Fibroblast of lung (primary cell): ENCODE measurements around the gene RACK1. TPM values are rescaled to one million over a fixed set of nuclear protein-coding genes. Genes with fewer than 3 reads are reported as not detected.
"Not testable (repeated sequence)": the region's sequence is repeated elsewhere in the genome, so short reads cannot be mapped to it uniquely, and the experiment has no call there.

Experiments used
- DNase-seq, 2 donors: peaks; one replicate each; pipeline versions ENCODE4 v3.0.0 to v3.0.0-alpha.2; 2010; ENCODE audit warnings: low read depth in 2 of 2
- H2AFZ ChIP-seq: 2 replicates; pipeline ENCODE4 v1.5.1; 2012; ENCODE audit warnings: low read length, control low read depth, inconsistent platforms
- H3K27ac ChIP-seq: 2 replicates; pipeline ENCODE4 v1.5.1; 2011; ENCODE audit warnings: low read length, control low read depth; ENCODE audit not compliant: insufficient read depth
- H3K27me3 ChIP-seq: 2 replicates; pipeline ENCODE4 v1.5.1; 2011; ENCODE audit warnings: mild to moderate bottlenecking, low read length; ENCODE audit not compliant: control insufficient read depth, insufficient read depth
- H3K36me3 ChIP-seq: 2 replicates; pipeline ENCODE4 v1.5.1; 2011; ENCODE audit warnings: low read length; ENCODE audit not compliant: control insufficient read depth, insufficient read depth
- H3K4me1 ChIP-seq: 2 replicates; pipeline ENCODE4 v1.5.1; 2011; ENCODE audit warnings: low read length; ENCODE audit not compliant: control insufficient read depth, insufficient read depth; ENCODE audit errors: extremely low read depth
- H3K4me2 ChIP-seq: 2 replicates; pipeline ENCODE4 v1.5.1; 2011; ENCODE audit warnings: low read length, control low read depth; ENCODE audit not compliant: insufficient read depth; ENCODE audit errors: extremely low read depth
- H3K4me3 ChIP-seq, 4 experiments: fragments of 200-600 bp in 1 of 4; sonication (generic) in 1 of 4; replicated peaks in 1 of 4; 2 replicates each; pipeline ENCODE4 v1.5.1; 2011 to 2016; ENCODE audit warnings: low read length in 4 of 4, low read depth in 3 of 4, mild to moderate bottlenecking in 3 of 4, control low read depth in 2 of 4, inconsistent platforms in 1 of 4, mixed read lengths in 1 of 4; ENCODE audit not compliant: insufficient read depth in 1 of 4; ENCODE audit errors: control extremely low read depth in 1 of 4
- H3K79me2 ChIP-seq: 2 replicates; pipeline ENCODE4 v1.5.1; 2012; ENCODE audit warnings: mild to moderate bottlenecking, low read length, inconsistent platforms; ENCODE audit not compliant: control insufficient read depth, insufficient read depth
- H3K9ac ChIP-seq: 2 replicates; pipeline ENCODE4 v1.5.1; 2011; ENCODE audit warnings: mild to moderate bottlenecking, low read length, control low read depth; ENCODE audit not compliant: insufficient read depth
- H3K9me3 ChIP-seq: 2 replicates; pipeline ENCODE4 v1.5.1; 2012; ENCODE audit warnings: low read depth, low read length; ENCODE audit not compliant: control insufficient read depth, insufficient read depth
- H4K20me1 ChIP-seq: 2 replicates; pipeline ENCODE4 v1.5.1; 2011; ENCODE audit warnings: low read length; ENCODE audit not compliant: control insufficient read depth, insufficient read depth; ENCODE audit errors: extremely low read depth
- CTCF ChIP-seq, 2 donors: IDR thresholded peaks in 1 of 2; conservative IDR thresholded peaks in 1 of 2; 1 replicate in 1 of 2; 2 replicates in 1 of 2; pipeline ENCODE4 v1.5.1; 2011 to 2012; ENCODE audit warnings: low read length in 2 of 2, control low read depth in 1 of 2, inconsistent platforms in 1 of 2, low read depth in 1 of 2, mild to moderate bottlenecking in 1 of 2
- EZH2 ChIP-seq: IDR thresholded peaks from 2 replicates; pipeline ENCODE4 v1.5.1; 2012; ENCODE audit warnings: low read length, control low read depth, mild to moderate bottlenecking; ENCODE audit errors: missing control alignments
- polyA plus RNA-seq, 2 donors: library from polyadenylated mRNA; depleted of rRNA in 1 of 2; stranded (reverse) in 1 of 2; unstranded in 1 of 2; fragments of >200 nt; gene quantifications; 2 replicates each; pipeline ENCODE4 v1.2.1, GENCODE V29; 2011 to 2012; ENCODE audit warnings: missing spikeins in 1 of 2
- total RNA-seq: library from RNA; depleted of rRNA; stranded (reverse); fragments of >200 nt; gene quantifications from 2 replicates; pipeline ENCODE4 v1.2.1, GENCODE V29; 2014

RACK1 gene
- total and polyA plus RNA-seq, 2 donors (not counting 1 experiment from before 2014, with no cell fraction given), result 3,014 to 4,649 TPM

GRCh38 chr5:181271081-181271480, 27.4 kb upstream of the RACK1 start:
- Histone ChIP-seq H3K79me2 (no peaks in the 10 kb centered on the region), H3K4me3 (no peak overlapping the region), H3K4me2 (no peak overlapping the region), H3K9me3 (no peaks in the 10 kb centered on the region), H2AFZ (no peak overlapping the region), H3K9ac (no peak overlapping the region), H4K20me1 (no peaks in the 10 kb centered on the region), H3K27me3 (no peaks in the 10 kb centered on the region), H3K27ac (no peak overlapping the region), H3K4me1 (no peaks in the 10 kb centered on the region), H3K36me3 (no peaks in the 10 kb centered on the region)
- no peak for TF ChIP-seq EZH2
- no peak for TF ChIP-seq CTCF (conservative IDR thresholded peaks at IDR 0.05 in 1 of 2, IDR thresholded peaks at IDR 0.05 in 1 of 2; ENCODE audit: low read depth in 1 of 2, low read length in 2 of 2)
- DNase-seq, result no peak

- not testable (repeated sequence) for H3K4me2 ChIP-seq, H3K4me3 ChIP-seq, H3K9me3 ChIP-seq, H3K27ac ChIP-seq, H3K9ac ChIP-seq, H3K27me3 ChIP-seq, H3K79me2 ChIP-seq, H3K36me3 ChIP-seq, H2AFZ ChIP-seq, H3K4me1 ChIP-seq, H4K20me1 ChIP-seq, DNase-seq
Observed at GRCh38 chr5:181267907-181268306, 24.2 kb upstream of the RACK1 start.

- not testable (repeated sequence) for H3K4me2 ChIP-seq, H3K9me3 ChIP-seq, H3K79me2 ChIP-seq, DNase-seq, H3K4me1 ChIP-seq, H3K27ac ChIP-seq, H3K27me3 ChIP-seq, H3K36me3 ChIP-seq, H2AFZ ChIP-seq, H3K4me3 ChIP-seq, H3K9ac ChIP-seq, H4K20me1 ChIP-seq
Observed at GRCh38 chr5:181267291-181267904, 23.7 kb upstream of the RACK1 start.

DNA sequence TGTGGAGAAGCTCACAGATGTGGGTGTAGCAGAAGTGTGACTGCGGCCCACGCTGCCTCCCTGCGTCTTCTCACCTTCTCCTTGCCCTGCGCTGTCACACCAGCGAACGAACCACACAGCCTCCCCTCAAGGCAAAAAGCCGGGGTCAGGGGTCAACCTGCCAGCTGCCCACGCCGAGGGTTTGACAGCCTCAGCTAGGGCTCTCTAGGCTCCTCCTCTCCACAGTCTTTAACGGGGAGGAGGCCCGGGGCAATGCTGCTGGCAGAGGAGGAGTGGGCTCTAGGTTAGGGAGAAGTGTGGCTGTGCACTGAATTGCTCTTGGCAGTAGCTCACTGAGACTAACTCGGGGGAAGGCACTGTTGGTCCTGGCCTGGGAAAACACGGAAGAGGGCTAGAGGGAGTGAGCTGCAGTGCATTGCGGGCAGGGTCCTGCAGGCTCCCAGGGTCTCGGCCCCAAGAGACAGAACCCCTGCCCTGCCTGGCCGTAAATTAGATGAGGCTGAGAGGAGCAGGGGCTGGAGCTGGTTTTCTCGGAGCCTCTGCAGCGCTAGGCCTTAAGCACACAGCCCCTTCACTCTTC, 21.5 kb upstream of the RACK1 start:
- Histone ChIP-seq H2AFZ (no peak overlapping the region), H3K36me3 (no peaks in the 10 kb centered on the region), H3K27me3 (no peaks in the 10 kb centered on the region), H3K27ac (no peak overlapping the region), H3K4me3 (no peak overlapping the region), H3K79me2 (peaks cover 12% of the 10 kb centered on the region), H3K9ac (no peak overlapping the region), H3K9me3 (no peaks in the 10 kb centered on the region), H4K20me1 (no peaks in the 10 kb centered on the region), H3K4me1 (no peaks in the 10 kb centered on the region), H3K4me2 (no peak overlapping the region)
- DNase-seq, result no peak
- TF ChIP-seq EZH2, result no peak
- no peak for TF ChIP-seq CTCF (conservative IDR thresholded peaks at IDR 0.05 in 1 of 2, IDR thresholded peaks at IDR 0.05 in 1 of 2; ENCODE audit: low read depth in 1 of 2, low read length in 2 of 2)
